Amygdala (tissue), 56 donors: Measurements from ENCODE around the gene OSBPL1A.
A peak's percentile ranks its signal among the peaks of the same experiment; 100 is the strongest.

Experiments
- DNase-seq, 56 donors: peaks; one replicate each; lab custom pipeline; 2025; lab: John Stamatoyannopoulos, UW

The OSBPL1A gene

DNA sequence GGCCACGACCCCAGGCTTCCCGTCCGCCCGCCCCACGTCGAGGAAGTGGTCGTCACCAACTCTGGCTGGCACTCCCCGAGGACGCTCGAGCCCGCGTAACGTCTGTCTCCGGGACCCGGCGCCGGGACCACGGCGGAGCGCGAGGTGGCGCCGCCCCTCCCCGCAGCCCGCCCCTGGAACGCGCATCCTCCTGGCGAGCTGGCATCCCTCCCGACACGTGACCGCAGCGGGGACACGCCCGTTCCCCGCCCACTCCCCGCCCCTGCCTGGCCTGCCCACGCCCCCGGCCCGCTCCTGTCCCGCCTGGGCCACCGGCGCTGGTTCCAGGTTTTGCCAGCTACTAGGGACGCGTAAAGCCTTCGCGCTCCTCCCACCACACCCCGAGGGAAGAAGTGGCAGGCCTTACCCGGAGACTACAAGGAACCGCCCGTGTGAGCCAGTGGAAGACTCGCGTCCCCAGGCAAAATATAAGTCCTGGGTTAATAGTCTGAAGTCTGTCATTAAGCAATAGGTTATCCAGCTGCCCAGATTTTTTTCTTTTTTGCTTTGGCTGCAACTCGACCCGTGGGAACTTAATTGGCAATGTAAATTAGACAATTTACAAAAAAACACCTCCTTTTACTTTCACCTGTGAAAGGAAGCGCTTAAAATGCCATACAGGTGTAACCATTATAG lies at the start of gene OSBPL1A:
OSBPL1A (minus strand) TSS at position 131 of the 675 bp plus-strand sequence. CDS start 20,291 bp downstream, outside the sequence.
- peak; percentile 40 to 95 (median 86) for DNase-seq

DNA sequence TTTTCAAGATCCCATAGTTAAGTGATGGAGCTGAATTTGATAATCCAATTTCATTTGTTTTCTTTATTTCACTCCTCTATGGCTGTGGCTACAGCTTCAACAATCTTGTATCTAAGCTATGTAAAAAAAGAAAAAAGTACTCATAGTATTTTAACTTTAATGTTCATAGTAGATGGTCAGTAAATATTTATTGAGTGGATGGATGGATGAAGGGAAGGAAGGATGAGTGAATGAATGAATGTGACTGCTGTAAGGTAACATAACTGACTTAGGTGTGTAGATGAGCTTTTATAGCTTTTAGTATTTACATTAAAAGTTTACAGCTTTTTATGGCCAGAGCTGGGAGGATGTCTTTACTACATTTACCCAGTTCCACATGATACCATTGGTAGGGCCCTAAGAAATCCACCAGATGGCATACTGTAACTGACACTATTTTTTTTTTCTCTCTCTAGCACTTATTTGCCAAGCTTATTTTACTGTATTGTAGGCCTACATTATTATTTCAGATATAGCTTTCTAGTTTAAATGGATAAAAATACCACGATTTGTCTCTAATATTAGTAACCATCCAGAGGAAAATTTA lies 49.4 kb upstream of the OSBPL1A start:
- DNase-seq: no peak

DNA sequence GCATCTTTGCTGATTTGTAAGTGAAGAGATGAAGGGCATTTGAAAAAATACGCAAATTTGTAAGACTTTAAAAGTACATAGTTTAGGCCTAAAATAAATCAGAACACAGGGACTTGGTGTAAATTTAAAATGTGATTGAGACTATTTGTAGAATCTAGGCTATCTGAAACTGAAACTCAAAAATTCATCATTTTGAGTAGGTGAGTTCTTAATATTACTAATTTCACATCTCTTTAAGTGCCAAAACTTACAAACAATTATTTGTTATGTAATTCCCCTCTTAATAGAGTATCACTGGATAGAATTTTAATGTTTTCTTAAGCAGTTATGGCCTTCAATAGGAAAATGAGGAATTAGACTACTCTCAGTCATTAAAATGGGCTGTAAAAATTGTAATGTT lies 48.8 kb upstream of the OSBPL1A start:
- DNase-seq: no peak

DNA sequence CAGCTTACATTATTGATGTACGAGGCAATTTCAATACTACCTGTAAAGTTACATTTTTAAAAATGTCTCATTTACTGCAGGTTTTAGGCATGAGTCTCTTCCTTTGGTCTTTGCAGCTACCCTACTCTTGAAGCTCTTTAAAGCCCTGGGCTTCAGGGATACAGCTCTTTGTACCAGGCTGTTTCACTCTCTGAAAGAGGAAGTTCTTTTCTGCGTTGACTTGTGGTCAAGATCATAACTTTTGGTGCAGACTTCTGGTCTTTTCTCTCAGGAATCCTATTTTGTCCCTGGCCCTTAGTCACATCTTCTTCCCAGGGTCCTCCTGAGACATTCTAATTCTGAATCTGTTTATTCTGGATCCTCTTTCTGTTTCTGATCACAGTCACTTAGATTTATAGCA lies 46.2 kb upstream of the OSBPL1A start:
- no peak for DNase-seq

GRCh38 chr18:24436939-24437338 lies 39.3 kb upstream of the OSBPL1A start:
- DNase-seq: no peak

DNA sequence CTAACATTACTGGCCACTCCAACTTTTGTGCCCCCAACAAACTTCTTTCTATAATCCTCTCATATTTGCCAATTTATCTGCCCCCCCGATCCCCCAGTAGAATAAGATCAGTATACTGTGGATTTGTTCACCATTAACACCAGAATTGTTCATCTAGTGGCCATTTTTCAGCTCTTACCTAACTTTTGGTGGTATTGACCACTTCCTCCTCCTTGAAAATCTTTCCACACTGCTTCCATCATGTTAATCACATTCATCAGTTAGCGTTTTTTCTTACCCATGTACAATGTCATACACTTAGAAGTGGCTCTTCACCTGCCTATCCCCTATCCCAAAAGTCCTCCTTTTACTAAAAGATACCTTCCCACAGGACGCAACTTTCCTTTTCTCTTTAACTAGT lies 35.0 kb upstream of the OSBPL1A start:
- no peak for DNase-seq

- DNase-seq: no peak
These were observed 31.6 kb upstream of the OSBPL1A start for GRCh38 chr18:24429188-24429587.

DNA sequence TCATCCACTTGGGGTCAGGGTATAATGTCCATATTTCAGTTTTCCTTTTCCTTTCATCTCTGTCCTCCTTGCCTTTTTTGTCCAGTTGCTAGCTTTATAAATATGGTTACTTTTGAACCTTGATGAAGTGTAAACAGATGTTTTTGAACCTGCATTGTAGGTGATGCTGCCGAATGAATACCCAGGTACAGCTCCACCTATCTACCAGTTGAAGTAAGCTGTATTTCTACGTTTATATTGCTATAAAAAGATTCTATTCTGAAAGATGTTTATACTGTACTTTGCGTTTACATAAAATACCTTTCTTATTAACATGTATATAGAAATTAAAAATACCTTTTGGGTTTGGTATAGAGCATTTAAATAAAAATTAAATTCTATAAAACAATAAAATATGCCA lies 31.1 kb upstream of the OSBPL1A start:
- no peak for DNase-seq

GRCh38 chr18:24427484-24427883 lies 29.9 kb upstream of the OSBPL1A start:
- DNase-seq: no peak

GRCh38 chr18:24426398-24427294 lies 29.0 kb upstream of the OSBPL1A start, which contains the start of gene IMPACT:
TSS of gene IMPACT (plus strand) at chr18:24426670. CDS start at chr18:24426757, 87 bp downstream.
- DNase-seq: peak in 54 of 56 donors; percentile 5 to 84 (median 62)

- DNase-seq: no peak
These were observed 28.4 kb upstream of the OSBPL1A start for GRCh38 chr18:24426073-24426397.

- no peak for DNase-seq
These were observed 24.2 kb upstream of the OSBPL1A start for GRCh38 chr18:24421831-24422230.

- DNase-seq: no peak
These were observed 22.9 kb upstream of the OSBPL1A start for GRCh38 chr18:24420551-24420950.

GRCh38 chr18:24417480-24417879 lies 19.9 kb upstream of the OSBPL1A start:
- no peak for DNase-seq

GRCh38 chr18:24414349-24415003 lies 16.9 kb upstream of the OSBPL1A start:
- DNase-seq: no peak

GRCh38 chr18:24413148-24413547 lies 15.5 kb upstream of the OSBPL1A start:
- peak in 10 of 56 donors; percentile 1 to 25 (median 12) for DNase-seq

DNA sequence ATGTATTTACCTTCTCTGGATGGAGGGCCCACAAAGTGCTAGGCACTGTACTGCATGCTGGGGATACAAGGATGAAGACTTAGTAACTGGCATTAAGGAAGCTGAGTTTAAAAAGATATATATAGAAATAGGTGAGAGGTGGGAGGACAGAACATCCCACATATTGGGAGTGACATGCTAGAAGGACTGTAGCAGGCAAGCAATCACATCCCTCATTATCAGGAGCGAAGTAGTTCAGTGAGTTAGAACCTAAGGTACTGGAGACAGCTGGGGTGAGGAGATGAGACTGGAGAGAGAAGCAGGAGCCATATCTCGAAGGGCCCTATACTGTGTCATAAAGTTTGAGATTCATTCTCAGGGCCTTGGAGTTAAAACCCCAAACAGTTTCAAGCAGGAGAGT lies 10.9 kb upstream of the OSBPL1A start:
- no peak for DNase-seq

GRCh38 chr18:24404591-24404990 lies 7.0 kb upstream of the OSBPL1A start:
- no peak for DNase-seq

GRCh38 chr18:24403076-24403475 lies 5.5 kb upstream of the OSBPL1A start:
- DNase-seq: no peak

DNA sequence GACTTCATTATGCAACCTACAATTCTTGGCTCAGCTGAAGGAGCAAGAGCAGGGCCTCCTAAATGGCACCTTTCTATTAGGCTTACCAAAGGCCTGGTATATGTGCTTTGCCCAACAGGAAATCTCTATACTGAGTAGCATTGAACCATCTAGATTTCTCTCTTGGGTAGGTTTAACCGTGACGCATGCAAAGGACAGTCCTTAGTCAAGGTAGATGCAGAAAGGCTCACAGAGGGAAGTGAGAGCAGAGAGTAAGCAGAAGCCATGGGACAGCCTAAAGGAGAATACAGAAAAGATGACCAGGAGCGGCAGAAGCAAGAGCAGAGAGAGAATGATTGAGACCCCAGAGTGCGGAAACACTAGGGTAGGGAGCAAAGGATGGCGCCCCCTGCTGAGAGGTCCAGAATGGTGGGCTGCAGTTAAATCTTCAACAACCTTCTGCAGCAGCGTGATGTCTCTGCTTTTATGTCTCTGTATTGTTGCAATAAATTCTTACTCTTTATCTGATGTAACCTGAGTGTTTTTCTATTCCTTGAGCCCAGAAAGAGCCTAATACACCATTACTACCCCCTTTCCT lies 4.7 kb upstream of the OSBPL1A start:
- DNase-seq: peak in 4 of 56 donors; percentile 1 to 28 (median 6)
